ENCODE results near the gene ATL3.

GRCh38 chr11:63613517-63614135 is 57.5 kb downstream of the ATL3 start:
- TF ChIP-seq CTCF (IDR thresholded peaks at IDR 0.05) (no peak), POLR2A (IDR thresholded peaks at IDR 0.05) (no peak)

Data from heart left ventricle (tissue), 13 donors.